Adrenal gland (tissue), 12 donors: ENCODE measurements around the gene ZBP1. TPM values are rescaled to one million over a fixed set of nuclear protein-coding genes. Genes with fewer than 3 reads are reported as not detected.

Experiments
- DNase-seq, 7 donors: peaks; one replicate each; pipeline ENCODE4 v3.0.0-alpha.2; 2019 to 2020
- H3K27ac ChIP-seq, 5 donors: fragments of 200-600 bp; sonication (generic) in 4 of 5; 1 replicate in 3 of 5; 2 replicates in 2 of 5; pipeline versions ENCODE4 v1.5.1 to v1.8.0; 2016 to 2020; ENCODE audit warnings: mild to moderate bottlenecking in 1 of 5
- H3K27me3 ChIP-seq: fragments of 200-600 bp; 2 replicates; pipeline ENCODE4 v1.8.0; 2021
- H3K36me3 ChIP-seq, 2 donors: fragments of 200-600 bp; replicated peaks in 1 of 2; 1 replicate in 1 of 2; 2 replicates in 1 of 2; pipeline versions ENCODE4 v1.5.1 to v1.8.0; 2018 to 2022
- H3K4me1 ChIP-seq, 2 donors: fragments of 200-600 bp; replicated peaks in 1 of 2; 1 replicate in 1 of 2; 2 replicates in 1 of 2; pipeline versions ENCODE4 v1.5.1 to v1.8.0; 2018 to 2021
- H3K4me3 ChIP-seq, 4 donors: fragments of 200-600 bp; sonication (generic) in 3 of 4; one replicate each; pipeline ENCODE4 v1.5.1; 2016 to 2018
- H3K9me3 ChIP-seq, 3 donors: fragments of 200-600 bp; sonication (generic) in 1 of 3; replicated peaks in 1 of 3; 1 replicate in 2 of 3; 2 replicates in 1 of 3; pipeline versions ENCODE4 v1.5.1 to v1.8.0; 2016 to 2021
- CTCF ChIP-seq, 6 experiments: fragments of 450-650 bp in 4 of 6; fragments of 200-600 bp in 2 of 6; sonication (generic) in 1 of 6; IDR thresholded peaks; 1 replicate in 5 of 6; 2 replicates in 1 of 6; pipeline versions ENCODE4 v1.5.1 to v1.8.0; 2016 to 2021; ENCODE audit warnings: antibody characterized with exemption in 6 of 6, mild to moderate bottlenecking in 2 of 6, moderate library complexity in 1 of 6
- POLR2A ChIP-seq, 2 donors: fragments of 450-650 bp; IDR thresholded peaks; one replicate each; pipeline ENCODE4 v1.6.1; 2017; ENCODE audit warnings: antibody characterized with exemption in 2 of 2, mild to moderate bottlenecking in 2 of 2, moderate library complexity in 1 of 2
- WGBS, 4 donors: extraction: QIAGEN DNeasy Blood & Tissue Kit in 2 of 4; methylation state at CpG; one replicate each; pipeline versions ENCODE4 v1.1.5 to v1.1.7; 2013 to 2017; 5-methylcytosine and 5-hydroxymethylcytosine counted together
- intact Hi-C, 2 donors: fragments of 100-400 bp; cut with DNase I; formaldehyde crosslinking; loops; one replicate each; pipeline versions ENCODE4 v1.14.1 to v1.15.0; 2022 to 2023
- polyA plus RNA-seq, 3 donors: library from polyadenylated mRNA; stranded (reverse); fragments of 200-250 nt in 2 of 3; fragments of 350-450 nt in 1 of 3; fragmentation: Illumina TruSeq in 1 of 3; extraction: RNeasy Lipid Tissue Mini Kit (QIAGEN cat#74804) in 1 of 3; gene quantifications; one replicate each; pipeline ENCODE4 v1.2.3, GENCODE V29; 2013 to 2014
- total RNA-seq, 9 donors: library from RNA; depleted of rRNA in 4 of 9; stranded (reverse); fragments of >200 nt in 4 of 9; fragments of 120-200 nt in 1 of 9; fragmentation: NEBNext Ultra II Directional in 1 of 9; extraction: Animal tissue kit (Norgen Biotek cat#: 25700) in 1 of 9; gene quantifications; one replicate each; pipeline versions ENCODE4 v1.1.0 to v1.2.4, GENCODE V29; 2013 to 2023
- donor health status: healthy with polysubstance abuse.
- donor health status: Bipolar disorder and iron deficiency.
- donor health status: DM: yes; HTN: yes; CAD: no.
- donor health status: DM: no; HTN: no; CAD: no.
- donor health status: DM: no; HTN: no; CAD: no.
- donor health status: DM: yes; HTN: yes; CAD: no.

The ZBP1 gene
- total and polyA plus RNA-seq, 12 donors = 0.14 to 2.9 (median 0.68) TPM; not detected in 3

GRCh38 chr20:57570920-57571319 lies 49.3 kb downstream of the ZBP1 start:
- 57 to 74% (median 65%) methylated on average over 8 of the region's 8 CpGs for WGBS, 4 donors
- peaks cover 5% of the 10 kb centered on the region for H3K27me3 ChIP-seq
- intact Hi-C loops = no loop called here
- DNase-seq = no peak
- H3K27ac ChIP-seq = no peak overlapping the region
- TF ChIP-seq CTCF (IDR thresholded peaks at IDR 0.05) = no peak
- no peak for TF ChIP-seq POLR2A (IDR thresholded peaks at IDR 0.05)
- no peak overlapping the region for H3K4me3 ChIP-seq
- no peaks in the 10 kb centered on the region for H3K4me1 ChIP-seq
- no peaks in the 10 kb centered on the region for H3K36me3 ChIP-seq
- no peaks in the 10 kb centered on the region for H3K9me3 ChIP-seq

GRCh38 chr20:57570145-57570850 lies 49.9 kb downstream of the ZBP1 start:
- Histone ChIP-seq H3K27ac (peak overlapping the region in 1 of 5 donors; percentile 4), H3K4me1 (no peaks in the 10 kb centered on the region), H3K36me3 (no peaks in the 10 kb centered on the region), H3K9me3 (no peaks in the 10 kb centered on the region), H3K27me3 (peaks cover 5% of the 10 kb centered on the region), H3K4me3 (no peak overlapping the region)
- no peak for DNase-seq
- intact Hi-C loops = no loop called here
- 73 to 78% (median 76%) methylated on average over 16 to 20 of the region's 20 CpGs for WGBS, 4 donors
- no peak for TF ChIP-seq CTCF (IDR thresholded peaks at IDR 0.05)
- no peak for TF ChIP-seq POLR2A (IDR thresholded peaks at IDR 0.05)

- 87 to 91% (median 88%) methylated on average over 11 to 12 of the region's 12 CpGs for WGBS, 4 donors
- no peak for TF ChIP-seq POLR2A (IDR thresholded peaks at IDR 0.05)
- no peak for TF ChIP-seq CTCF (IDR thresholded peaks at IDR 0.05)
Observed at GRCh38 chr20:57568960-57569359, 51.3 kb downstream of the ZBP1 start.

GRCh38 chr20:57568088-57568896 lies 51.9 kb downstream of the ZBP1 start:
- H3K4me3 ChIP-seq = no peak overlapping the region
- no peaks in the 10 kb centered on the region for H3K4me1 ChIP-seq
- TF ChIP-seq POLR2A (IDR thresholded peaks at IDR 0.05) (no peak), CTCF (IDR thresholded peaks at IDR 0.05) (no peak)
- DNase-seq = no peak
- no peak overlapping the region for H3K27ac ChIP-seq
- WGBS, 4 donors = 66 to 72% (median 66%) methylated on average over 11 to 13 of the region's 13 CpGs
- no peaks in the 10 kb centered on the region for H3K36me3 ChIP-seq
- H3K27me3 ChIP-seq = peaks cover 5% of the 10 kb centered on the region
- H3K9me3 ChIP-seq = no peaks in the 10 kb centered on the region
- intact Hi-C loops = no loop called here

More at GRCh38 chr20:57568960-57569359, 51.3 kb downstream of the ZBP1 start:
- no peak overlapping the region for H3K4me3 ChIP-seq
- H3K9me3 ChIP-seq = no peaks in the 10 kb centered on the region
- H3K4me1 ChIP-seq = no peaks in the 10 kb centered on the region
- intact Hi-C loops = no loop called here
- no peak for DNase-seq
- no peaks in the 10 kb centered on the region for H3K36me3 ChIP-seq
- peaks cover 5% of the 10 kb centered on the region for H3K27me3 ChIP-seq
- H3K27ac ChIP-seq = no peak overlapping the region
